HepG2 (cell line): ENCODE data around the gene VSX1. TPM values are rescaled to one million over a fixed set of nuclear protein-coding genes. Genes with fewer than 3 reads are reported as not detected.
A peak's percentile ranks its signal among the peaks of the same experiment; 100 is the strongest.

ENCODE experiments used
- ATAC-seq: fragments of 200-7000 bp; cut with Tn5 transposase; 3 replicates; pipeline ENCODE4 v1.9.1; 2020; ENCODE audit warnings: mild to moderate bottlenecking, moderate library complexity
- BruUV-seq: library from RNA; stranded (reverse); fragments of 400-500 nt; replicated peaks from 2 replicates; lab custom pipeline; 2021; lab: Mats Ljungman, UMichigan
- CTCF ChIA-PET: fragments of 300-600 bp; formaldehyde crosslinking; extraction: SDS; loops from one replicate; lab custom pipeline; 2021; ENCODE audit warnings: low total read pairs, inconsistent platforms, low intra/inter-chr PET ratio; lab: Yijun Ruan, JAX
- POLR2A ChIA-PET: fragments of 350-600 bp; sonication (Branson Sonifier 250); formaldehyde crosslinking; loops from one replicate; lab custom pipeline; 2020; ENCODE audit warnings: antibody characterized with exemption, inconsistent platforms; lab: Yijun Ruan, JAX
- DNase-seq: peaks from one replicate; pipeline ENCODE4 v3.0.0-alpha.2; 2015; ENCODE audit warnings: low spot score
- FAIRE-seq: peaks from 3 replicates; lab custom pipeline; 2011; peaks lifted over from hg19 to GRCh38; lab: Jason Lieb, UNC
- H2AFZ ChIP-seq: one replicate; pipeline ENCODE4 v1.6.1; 2011; ENCODE audit warnings: low read length, inconsistent platforms
- H3K27ac ChIP-seq: fragments of 300-600 bp; 3 replicates; pipeline ENCODE4 v1.8.0; 2011; ENCODE audit warnings: mixed run types, mild to moderate bottlenecking, mixed read lengths, low read length, inconsistent platforms; ENCODE audit not compliant: insufficient read depth; ENCODE audit errors: extremely low read length
- H3K27me3 ChIP-seq, 2 experiments: fragments of 200-600 bp in 1 of 2; 2 replicates in 1 of 2; 3 replicates in 1 of 2; pipeline versions ENCODE4 v1.6.0 to v1.8.0; 2011; ENCODE audit warnings: low read length in 2 of 2, mild to moderate bottlenecking in 2 of 2, moderate library complexity in 2 of 2, inconsistent platforms in 1 of 2; ENCODE audit not compliant: insufficient read depth in 2 of 2, control insufficient read depth in 1 of 2
- H3K36me3 ChIP-seq, 2 experiments: fragments of 200-600 bp in 1 of 2; replicated peaks in 1 of 2; 2 replicates in 1 of 2; 3 replicates in 1 of 2; pipeline versions ENCODE4 v1.5.1 to v1.8.0; 2011; ENCODE audit warnings: low read length in 2 of 2, inconsistent platforms in 1 of 2; ENCODE audit not compliant: insufficient read depth in 2 of 2, control insufficient read depth in 1 of 2
- H3K4me1 ChIP-seq: 2 replicates; pipeline ENCODE4 v1.5.1; 2012; ENCODE audit warnings: low read length, inconsistent platforms; ENCODE audit not compliant: insufficient read depth
- H3K4me2 ChIP-seq: 2 replicates; pipeline ENCODE4 v1.6.0; 2011; ENCODE audit warnings: low read depth, low read length, inconsistent platforms
- H3K4me3 ChIP-seq, 3 experiments: fragments of 200-600 bp in 1 of 3; sonication (generic), shearing (Covaris generic) in 1 of 3; replicated peaks in 1 of 3; 2 replicates each; pipeline ENCODE4 v1.5.1; 2011 to 2016; ENCODE audit warnings: low read length in 3 of 3, inconsistent platforms in 2 of 3, low read depth in 2 of 3, mild to moderate bottlenecking in 2 of 3, control low read depth in 1 of 3, mixed read lengths in 1 of 3; ENCODE audit not compliant: insufficient read depth in 1 of 3
- H3K79me2 ChIP-seq: one replicate; pipeline ENCODE4 v1.6.1; 2011; ENCODE audit warnings: low read length, inconsistent platforms; ENCODE audit not compliant: insufficient read depth
- H3K9ac ChIP-seq: 2 replicates; pipeline ENCODE4 v1.6.0; 2011; ENCODE audit warnings: mild to moderate bottlenecking, low read depth, low read length, inconsistent platforms; ENCODE audit not compliant: insufficient read depth
- H3K9me3 ChIP-seq: 2 replicates; pipeline ENCODE4 v1.5.1; 2012; ENCODE audit warnings: mild to moderate bottlenecking, low read length
- H4K20me1 ChIP-seq: 2 replicates; pipeline ENCODE4 v1.6.0; 2011; ENCODE audit warnings: inconsistent platforms, mild to moderate bottlenecking, low read length, moderate library complexity; ENCODE audit not compliant: insufficient read depth
- TCF7 ChIP-seq: sonication (generic); IDR thresholded peaks from 2 replicates; pipeline ENCODE4 v1.6.1; 2016; ENCODE audit warnings: antibody characterized with exemption, low read depth
- U2AF2 ChIP-seq: fragments of 200-400 bp; formaldehyde crosslinking; IDR thresholded peaks from 2 replicates; pipeline ENCODE4 v1.6.1; 2017; ENCODE audit warnings: low read depth, mild to moderate bottlenecking, low read length
- ZFY ChIP-seq: sonication (generic); formaldehyde crosslinking; IDR thresholded peaks from 2 replicates; pipeline ENCODE4 v1.4.0; 2020; ENCODE audit warnings: missing genetic modification reagents
- ZNF12 ChIP-seq: sonication (generic); formaldehyde crosslinking; IDR thresholded peaks from 2 replicates; pipeline ENCODE4 v1.5.0; 2020; ENCODE audit warnings: missing genetic modification reagents
- whole genome bisulfite sequencing: methylation state at CpG from one replicate; pipeline ENCODE4 v1.1.6; 2017; ENCODE audit warnings: low lambda C conversion rate; 5-methylcytosine and 5-hydroxymethylcytosine counted together
- in situ Hi-C: cut with HindIII; loops from 2 replicates; pipeline ENCODE4 v1.10.0; 2017; ENCODE audit warnings: low pct_unique_long_range_greater_than_20kb; ENCODE audit not compliant: extremely low pct_ligation_motif_present
- intact Hi-C: fragments of 100-400 bp; cut with micrococcal nuclease; formaldehyde crosslinking; loops from one replicate; pipeline ENCODE4 v1.10.0; 2022; ENCODE audit not compliant: unreplicated experiment
- polyA plus RNA-seq, 8 experiments: library from polyadenylated mRNA; depleted of rRNA in 3 of 8; stranded (reverse) in 7 of 8; unstranded in 1 of 8; fragments of >200 nt; fragmentation: Illumina TruSeq in 4 of 8; extraction: Trizol in 4 of 8; gene quantifications; 2 replicates each; pipeline versions ENCODE4 v1.2.1 to v1.2.3, GENCODE V29; 2011 to 2016; ENCODE audit warnings: low read depth in 4 of 8, missing spikeins in 1 of 8, mixed read lengths in 1 of 8; ENCODE audit not compliant: insufficient read depth in 1 of 8
- total RNA-seq, 5 experiments: library from RNA; depleted of rRNA; stranded (reverse); fragments of >200 nt; fragmentation: Illumina TruSeq; extraction: Trizol; gene quantifications; 2 replicates each; pipeline ENCODE4 v1.2.3, GENCODE V29; 2016; ENCODE audit warnings: low read depth in 1 of 5

Gene VSX1
- total and polyA plus RNA-seq, 2 of the 13 experiments (the other 11 are each of a cell fraction or from before 2014, with no cell fraction given): 0.04 TPM; not detected in 1

DNA sequence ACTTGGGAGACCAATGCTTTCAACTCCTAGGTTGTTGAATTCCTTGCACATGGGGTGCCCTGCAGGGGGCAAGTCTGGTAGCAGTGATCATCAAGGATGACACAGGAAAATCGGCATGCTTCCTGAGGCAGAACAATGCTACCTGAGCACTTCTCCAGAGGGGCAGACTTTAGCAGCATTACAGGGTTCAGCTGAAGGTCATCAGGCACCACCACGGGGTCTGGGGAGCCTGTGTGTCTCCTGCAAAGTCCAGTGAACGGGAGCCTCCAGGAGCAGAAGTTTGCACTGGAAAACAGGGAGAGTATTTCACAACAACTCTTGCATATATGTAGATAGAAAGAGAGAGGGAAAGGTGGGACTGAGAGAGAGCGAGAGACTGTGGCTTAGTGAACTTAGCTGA lies 10.2 kb downstream of the VSX1 start (continued):
- TF ChIP-seq ZFY (CRISPR knock-in tag): peak; percentile 12; the same call in 1 of the 2 replicates
- 0 out of 2 replicates have a peak, but pooled peaks have one; percentile 8 for TF ChIP-seq ZNF12 (CRISPR knock-in tag)
- TF ChIP-seq, all 625 proteins: peak for 9

DNA sequence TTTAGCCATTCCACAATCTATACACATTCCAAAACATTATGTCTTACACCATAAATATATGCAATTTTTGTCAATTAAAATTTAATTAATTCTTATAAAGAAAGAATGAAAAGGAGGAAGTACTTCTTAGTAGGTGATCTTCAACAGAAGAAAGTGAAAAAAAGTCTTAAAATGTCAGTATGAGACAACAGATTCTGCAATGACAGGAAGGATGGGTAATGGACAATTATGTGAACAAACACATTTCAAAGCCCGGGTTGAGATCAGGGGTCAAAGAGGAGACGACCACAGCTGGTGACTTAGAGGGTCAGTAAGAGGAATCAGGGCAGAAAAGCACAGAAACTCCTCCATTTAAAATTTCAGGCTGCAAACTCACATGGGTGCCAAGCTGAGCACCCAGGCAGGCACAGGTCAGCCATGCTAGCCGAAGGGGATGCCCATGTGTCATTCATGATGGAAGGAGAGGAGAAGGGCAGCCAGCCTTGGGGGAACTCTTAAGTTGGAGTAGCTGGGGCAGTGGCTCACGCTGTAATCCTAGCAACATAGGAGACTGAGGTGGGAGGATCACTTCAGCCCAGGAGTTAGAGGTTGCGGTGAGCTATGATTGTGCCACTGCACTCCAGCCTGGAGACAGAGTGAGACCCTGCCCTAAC lies 11.0 kb downstream of the VSX1 start:
- Histone ChIP-seq H3K4me1 (peaks cover 31% of the 10 kb centered on the region), H2AFZ (no peak overlapping the region), H3K9me3 (no peaks in the 10 kb centered on the region), H3K4me3 (no peak overlapping the region), H3K79me2 (no peaks in the 10 kb centered on the region), H3K36me3 (no peaks in the 10 kb centered on the region), H3K27ac (no peak overlapping the region), H3K9ac (no peak overlapping the region), H3K27me3 (peaks cover 0 to 31% of the 10 kb centered on the region in 2 experiments; a peak in 1 of 5 replicates), H3K4me2 (no peak overlapping the region), H4K20me1 (no peaks in the 10 kb centered on the region)
- DNase-seq (no peak), FAIRE-seq (no peak), ATAC-seq (peak; percentile 38)
- WGBS: 14% methylated on average over 5 of the region's 5 CpGs
- in situ Hi-C loops (no loop called here), intact Hi-C loops (no loop called here)
- 0 out of 2 replicates have a peak, but pooled peaks have one; percentile 24 for TF ChIP-seq TCF7
- no peak for TF ChIP-seq U2AF2
- TF ChIP-seq ZNF12 (CRISPR knock-in tag): peak; percentile 96
- no TSS peak for BruUV-seq
- POLR2A ChIA-PET: interaction anchor here (0.7 kb wide), 1 partner anchor 63 kb away, joined by 3 read pairs; no protein-coding TSS in a partner anchor
- CTCF ChIA-PET: no interaction called here
